Measurements from ENCODE around the gene ZEB2.

ZEB2 gene

DNA sequence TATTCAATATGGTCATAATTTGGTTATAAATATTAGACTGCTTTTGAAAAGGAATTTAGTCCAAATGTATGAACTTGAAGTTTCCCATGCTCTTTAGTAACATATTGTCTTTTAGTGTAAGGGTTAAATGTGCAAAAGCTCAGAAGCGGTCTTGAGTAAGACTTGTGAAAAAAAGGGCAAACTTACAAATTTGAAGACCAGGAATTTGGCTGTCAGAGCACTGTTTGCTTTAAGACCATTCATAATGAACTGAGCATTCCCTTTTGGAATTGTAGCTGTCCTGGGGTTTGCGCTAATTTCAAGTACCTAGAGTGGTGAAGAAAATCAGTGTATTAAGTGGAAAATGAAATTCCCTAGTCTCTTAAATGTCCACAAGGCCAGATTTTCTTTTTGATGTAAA lies 6.9 kb upstream of the ZEB2 start:
- Histone ChIP-seq H3K79me2 (ENCODE audit: insufficient read depth, low read length) (no peaks in the 10 kb centered on the region), H3K9ac (ENCODE audit: low read length) (no peak overlapping the region), H3K4me2 (ENCODE audit: low read depth, low read length, poor library complexity, severe bottlenecking) (no peak overlapping the region), H3K36me3 (ENCODE audit: low read length) (no peaks in the 10 kb centered on the region), H3K9me2 (replicated peaks; ENCODE audit: insufficient read depth, low read length) (no peaks in the 10 kb centered on the region), H3K27ac (ENCODE audit: low read depth, low read length) (no peak overlapping the region), H3K4me3 (ENCODE audit: insufficient read depth, low read length, poor library complexity, severe bottlenecking) (no peak overlapping the region), H2AFZ (ENCODE audit: low read depth, low read length, severe bottlenecking) (no peak overlapping the region), H3F3A (ENCODE audit: insufficient read depth) (peaks cover 4% of the 10 kb centered on the region; the same call in 1 of the 2 replicates), H3K9me3 (ENCODE audit: insufficient read depth, low read length) (no peaks in the 10 kb centered on the region), H3K27me3 (ENCODE audit: low read length) (no peaks in the 10 kb centered on the region), H4K20me1 (ENCODE audit: low read depth, low read length) (no peaks in the 10 kb centered on the region)
- TF ChIP-seq, protein P1, sequence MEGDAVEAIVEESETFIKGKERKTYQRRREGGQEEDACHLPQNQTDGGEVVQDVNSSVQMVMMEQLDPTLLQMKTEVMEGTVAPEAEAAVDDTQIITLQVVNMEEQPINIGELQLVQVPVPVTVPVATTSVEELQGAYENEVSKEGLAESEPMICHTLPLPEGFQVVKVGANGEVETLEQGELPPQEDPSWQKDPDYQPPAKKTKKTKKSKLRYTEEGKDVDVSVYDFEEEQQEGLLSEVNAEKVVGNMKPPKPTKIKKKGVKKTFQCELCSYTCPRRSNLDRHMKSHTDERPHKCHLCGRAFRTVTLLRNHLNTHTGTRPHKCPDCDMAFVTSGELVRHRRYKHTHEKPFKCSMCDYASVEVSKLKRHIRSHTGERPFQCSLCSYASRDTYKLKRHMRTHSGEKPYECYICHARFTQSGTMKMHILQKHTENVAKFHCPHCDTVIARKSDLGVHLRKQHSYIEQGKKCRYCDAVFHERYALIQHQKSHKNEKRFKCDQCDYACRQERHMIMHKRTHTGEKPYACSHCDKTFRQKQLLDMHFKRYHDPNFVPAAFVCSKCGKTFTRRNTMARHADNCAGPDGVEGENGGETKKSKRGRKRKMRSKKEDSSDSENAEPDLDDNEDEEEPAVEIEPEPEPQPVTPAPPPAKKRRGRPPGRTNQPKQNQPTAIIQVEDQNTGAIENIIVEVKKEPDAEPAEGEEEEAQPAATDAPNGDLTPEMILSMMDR (IDR thresholded peaks at IDR 0.05; ENCODE audit: insufficient read depth, low read length, poor library complexity, severe bottlenecking), result no peak
- TF ChIP-seq EZH2phosphoT487 (conservative IDR thresholded peaks at IDR 0.05; ENCODE audit: low read length), result no peak

DNA sequence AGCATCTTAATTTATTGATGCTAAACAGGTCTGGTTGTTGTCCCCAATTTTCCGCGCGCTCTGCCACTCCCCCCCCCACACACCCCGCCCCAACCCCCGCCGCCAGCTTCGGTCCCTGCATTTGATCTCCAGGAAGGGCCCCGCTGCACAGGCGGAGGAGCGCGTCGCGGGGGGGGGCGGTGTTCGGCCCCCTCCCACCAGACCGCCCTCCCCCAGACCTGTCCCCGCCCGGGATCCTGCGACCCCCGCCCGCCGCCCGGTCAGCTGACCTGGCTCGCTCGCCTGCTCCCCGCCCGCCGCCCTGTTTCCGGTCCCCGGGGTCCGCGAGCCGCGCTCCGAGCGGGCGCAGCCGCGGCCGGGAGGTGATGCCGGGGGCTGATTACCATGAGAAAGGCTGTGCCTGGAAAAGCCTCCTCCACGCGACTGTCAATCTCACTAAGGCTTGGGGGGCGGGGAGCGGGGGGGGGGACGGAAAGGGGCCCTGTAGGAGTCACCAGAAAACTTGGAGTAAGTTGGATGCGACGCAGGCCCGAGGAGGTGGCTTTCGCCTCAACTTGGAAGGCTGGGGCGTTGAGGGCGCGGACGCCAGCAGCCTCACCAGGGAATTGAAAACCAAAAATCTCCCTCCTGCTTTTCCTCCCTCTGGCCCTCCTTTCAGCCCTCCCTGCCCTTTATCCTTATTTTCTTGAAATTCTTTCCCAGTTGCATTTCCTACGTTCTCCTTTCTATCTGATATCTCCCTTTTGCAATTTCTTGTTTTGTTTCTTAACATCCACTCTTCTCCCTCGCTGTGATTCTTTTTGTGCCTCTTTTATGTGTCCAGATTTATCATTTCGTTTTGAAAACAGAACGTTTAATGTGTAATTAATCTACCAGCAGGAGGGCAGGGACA lies 4.4 kb upstream of the ZEB2 start:
- Histone ChIP-seq H2AFZ (ENCODE audit: low read depth, low read length, severe bottlenecking) (peak overlapping the region; percentile 66), H3K79me2 (ENCODE audit: insufficient read depth, low read length) (no peaks in the 10 kb centered on the region), H3K9me2 (replicated peaks; ENCODE audit: insufficient read depth, low read length) (no peaks in the 10 kb centered on the region), H3K36me3 (ENCODE audit: low read length) (no peaks in the 10 kb centered on the region), H4K20me1 (ENCODE audit: low read depth, low read length) (no peaks in the 10 kb centered on the region), H3K4me2 (ENCODE audit: low read depth, low read length, poor library complexity, severe bottlenecking) (peak overlapping the region; percentile 88), H3K9me3 (ENCODE audit: insufficient read depth, low read length) (no peaks in the 10 kb centered on the region), H3K4me3 (ENCODE audit: insufficient read depth, low read length, poor library complexity, severe bottlenecking) (peak overlapping the region; percentile 53), H3K27me3 (ENCODE audit: low read length) (no peaks in the 10 kb centered on the region), H3K27ac (ENCODE audit: low read depth, low read length) (no peak overlapping the region), H3K9ac (ENCODE audit: low read length) (peak overlapping the region; percentile 45), H3F3A (ENCODE audit: insufficient read depth) (peaks cover 9% of the 10 kb centered on the region; the same call in 1 of the 2 replicates)
- TF ChIP-seq, protein P1 (IDR thresholded peaks at IDR 0.05; ENCODE audit: insufficient read depth, low read length, poor library complexity, severe bottlenecking), result no peak
- no peak for TF ChIP-seq EZH2phosphoT487 (conservative IDR thresholded peaks at IDR 0.05; ENCODE audit: low read length)

DNA sequence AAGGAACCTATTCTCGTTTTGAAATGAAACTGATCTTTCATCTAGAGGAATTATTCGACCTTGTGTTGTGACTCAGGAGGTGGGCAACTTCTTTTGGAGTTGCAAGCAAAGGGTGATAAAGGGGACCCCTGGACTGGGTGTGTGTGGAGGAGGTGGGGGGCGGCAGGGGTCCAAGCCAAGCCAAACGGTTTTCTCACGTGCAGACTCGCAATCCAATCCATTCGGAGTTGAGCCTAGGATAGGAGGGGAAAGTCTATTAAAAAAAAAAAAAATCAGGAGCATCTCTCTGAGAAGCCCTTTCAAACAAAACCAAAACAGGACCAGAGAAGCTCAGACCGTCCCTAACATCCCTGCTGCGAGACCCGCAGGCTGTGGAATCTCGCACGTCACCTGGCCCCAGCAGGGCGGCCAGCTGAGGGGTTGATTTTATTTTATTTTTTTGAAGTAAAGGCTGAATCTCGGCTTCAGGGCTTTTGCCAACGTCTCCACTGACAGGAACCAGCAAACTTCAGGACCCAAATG lies 3.7 kb upstream of the ZEB2 start:
- no peaks in the 10 kb centered on the region for H3K27me3 ChIP-seq (ENCODE audit: low read length)
- no peaks in the 10 kb centered on the region for H3K79me2 ChIP-seq (ENCODE audit: insufficient read depth, low read length)
- H3K9me2 ChIP-seq (replicated peaks; ENCODE audit: insufficient read depth, low read length), result no peaks in the 10 kb centered on the region
- no peaks in the 10 kb centered on the region for H4K20me1 ChIP-seq (ENCODE audit: low read depth, low read length)
- no peaks in the 10 kb centered on the region for H3K36me3 ChIP-seq (ENCODE audit: low read length)
- TF ChIP-seq, protein P1 (IDR thresholded peaks at IDR 0.05; ENCODE audit: insufficient read depth, low read length, poor library complexity, severe bottlenecking), result no peak
- no peaks in the 10 kb centered on the region for H3K9me3 ChIP-seq (ENCODE audit: insufficient read depth, low read length)
- H3K4me2 ChIP-seq (ENCODE audit: low read depth, low read length, poor library complexity, severe bottlenecking), result peak overlapping the region; percentile 88
- peak overlapping the region; percentile 45 for H3K9ac ChIP-seq (ENCODE audit: low read length)
- peak overlapping the region; percentile 66 for H2AFZ ChIP-seq (ENCODE audit: low read depth, low read length, severe bottlenecking)
- H3K4me3 ChIP-seq (ENCODE audit: insufficient read depth, low read length, poor library complexity, severe bottlenecking), result peak overlapping the region; percentile 53
- no peak overlapping the region for H3K27ac ChIP-seq (ENCODE audit: low read depth, low read length)
- H3F3A ChIP-seq (ENCODE audit: insufficient read depth), result peaks cover 11% of the 10 kb centered on the region; the same call in 1 of the 2 replicates

All from SU-DHL-6 (cell line).